ENCODE measurements around the gene VPS13D.

VPS13D gene

DNA sequence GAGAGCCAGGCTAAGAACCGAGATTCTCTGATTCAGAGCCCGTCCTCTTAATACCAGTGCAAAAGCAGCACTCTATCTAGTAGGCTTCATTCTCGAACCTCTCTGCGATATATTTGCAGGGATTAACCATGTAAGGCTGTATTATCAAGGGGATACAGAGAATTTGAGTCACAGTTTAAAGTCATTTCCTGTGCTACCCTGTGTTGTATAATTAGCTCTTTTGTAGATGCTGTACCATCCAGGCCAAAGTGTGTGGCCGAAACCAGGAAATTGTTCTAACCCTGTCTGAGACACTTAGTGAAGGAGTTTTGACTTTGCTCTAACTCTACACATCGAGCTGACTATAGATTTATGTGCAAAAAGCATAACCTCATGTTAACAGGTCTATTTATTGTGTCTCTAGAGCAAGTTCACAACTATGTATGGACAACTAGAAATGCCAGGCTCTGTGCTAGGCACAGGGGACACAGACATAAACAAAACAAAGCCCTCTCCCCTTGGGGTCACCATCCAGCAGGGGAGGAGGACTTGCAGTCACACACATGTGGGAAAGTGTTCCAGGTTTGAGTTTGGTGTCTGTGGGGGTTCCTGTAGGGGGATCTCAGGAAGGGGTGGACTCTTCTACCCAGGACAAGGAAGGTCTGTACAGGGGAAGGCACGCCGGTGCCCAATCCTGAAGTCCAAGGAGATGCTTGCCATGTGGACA is 206.0 kb downstream of the VPS13D start:
- Histone ChIP-seq H3K79me2 (ENCODE audit: control insufficient read depth, insufficient read depth, low read length) (no peaks in the 10 kb centered on the region), H4K8ac (ENCODE audit: low read depth, low read length) (no peak overlapping the region), H2BK15ac (replicated peaks; ENCODE audit: low read depth) (no peak overlapping the region), H3K79me1 (ENCODE audit: low read length) (no peaks in the 10 kb centered on the region), H3K27ac (ENCODE audit: low read depth, low read length) (no peak overlapping the region), H3K4me3 (ENCODE audit: low read length) (no peak overlapping the region), H2BK120ac (ENCODE audit: low read depth, low read length) (no peak overlapping the region), H3K23ac (ENCODE audit: low read length) (no peak overlapping the region), H3K4me1 (ENCODE audit: control insufficient read depth, low read depth, low read length) (peaks cover 3% of the 10 kb centered on the region), H3K9ac (ENCODE audit: low read length) (no peak overlapping the region), H3K56ac (ENCODE audit: low read length) (no peak overlapping the region), H2AK5ac (ENCODE audit: low read length) (no peak overlapping the region), H3K36me3 (ENCODE audit: control insufficient read depth, insufficient read depth, low read length) (no peaks in the 10 kb centered on the region), H3K4ac (ENCODE audit: low read depth, low read length) (no peak overlapping the region), H3K27me3 (ENCODE audit: insufficient read depth, low read length, poor library complexity) (no peaks in the 10 kb centered on the region), H3K18ac (ENCODE audit: low read length) (no peak overlapping the region), H4K5ac (ENCODE audit: low read length) (no peak overlapping the region), H3K4me2 (ENCODE audit: low read length) (no peak overlapping the region), H2BK5ac (ENCODE audit: low read length) (no peak overlapping the region)
- DNase-seq: no peak
- WGBS (ENCODE audit: extremely low coverage, insufficient coverage, low lambda C conversion rate): no CpG with 5 or more reads among the region's 8 CpGs

DNA sequence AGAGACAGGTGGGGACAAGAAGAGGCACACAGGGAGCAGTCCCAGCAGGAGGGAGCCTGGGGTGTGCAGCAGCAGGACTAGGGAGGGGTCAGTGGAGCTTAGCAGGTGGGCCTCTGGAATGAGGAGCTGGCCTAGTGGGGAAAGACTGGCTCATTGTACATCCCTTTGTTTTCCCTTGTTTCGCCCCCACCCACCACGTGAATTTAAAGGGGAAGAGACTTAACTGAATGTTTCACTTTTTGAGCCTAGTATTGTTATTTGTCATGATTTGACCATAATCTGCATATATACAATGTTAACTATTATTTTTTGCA is 206.5 kb downstream of the VPS13D start:
- H3K23ac ChIP-seq (ENCODE audit: low read length): no peak overlapping the region
- H3K79me2 ChIP-seq (ENCODE audit: control insufficient read depth, insufficient read depth, low read length): no peaks in the 10 kb centered on the region
- H3K36me3 ChIP-seq (ENCODE audit: control insufficient read depth, insufficient read depth, low read length): no peaks in the 10 kb centered on the region
- no peak overlapping the region for H4K8ac ChIP-seq (ENCODE audit: low read depth, low read length)
- DNase-seq: no peak
- no peak overlapping the region for H3K4me2 ChIP-seq (ENCODE audit: low read length)
- H3K9ac ChIP-seq (ENCODE audit: low read length): no peak overlapping the region
- no peak overlapping the region for H3K27ac ChIP-seq (ENCODE audit: low read depth, low read length)
- H2BK120ac ChIP-seq (ENCODE audit: low read depth, low read length): no peak overlapping the region
- no peak overlapping the region for H2AK5ac ChIP-seq (ENCODE audit: low read length)
- peaks cover 3% of the 10 kb centered on the region for H3K4me1 ChIP-seq (ENCODE audit: control insufficient read depth, low read depth, low read length)
- no peak overlapping the region for H3K56ac ChIP-seq (ENCODE audit: low read length)
- no peak overlapping the region for H3K4ac ChIP-seq (ENCODE audit: low read depth, low read length)
- WGBS (ENCODE audit: extremely low coverage, insufficient coverage, low lambda C conversion rate): no CpG with 5 or more reads among the region's 2 CpGs
- H3K4me3 ChIP-seq (ENCODE audit: low read length): no peak overlapping the region
- H2BK5ac ChIP-seq (ENCODE audit: low read length): no peak overlapping the region
- no peaks in the 10 kb centered on the region for H3K27me3 ChIP-seq (ENCODE audit: insufficient read depth, low read length, poor library complexity)
- no peak overlapping the region for H3K18ac ChIP-seq (ENCODE audit: low read length)
- H2BK15ac ChIP-seq (replicated peaks; ENCODE audit: low read depth): no peak overlapping the region
- no peak overlapping the region for H4K5ac ChIP-seq (ENCODE audit: low read length)
- H3K79me1 ChIP-seq (ENCODE audit: low read length): no peaks in the 10 kb centered on the region

DNA sequence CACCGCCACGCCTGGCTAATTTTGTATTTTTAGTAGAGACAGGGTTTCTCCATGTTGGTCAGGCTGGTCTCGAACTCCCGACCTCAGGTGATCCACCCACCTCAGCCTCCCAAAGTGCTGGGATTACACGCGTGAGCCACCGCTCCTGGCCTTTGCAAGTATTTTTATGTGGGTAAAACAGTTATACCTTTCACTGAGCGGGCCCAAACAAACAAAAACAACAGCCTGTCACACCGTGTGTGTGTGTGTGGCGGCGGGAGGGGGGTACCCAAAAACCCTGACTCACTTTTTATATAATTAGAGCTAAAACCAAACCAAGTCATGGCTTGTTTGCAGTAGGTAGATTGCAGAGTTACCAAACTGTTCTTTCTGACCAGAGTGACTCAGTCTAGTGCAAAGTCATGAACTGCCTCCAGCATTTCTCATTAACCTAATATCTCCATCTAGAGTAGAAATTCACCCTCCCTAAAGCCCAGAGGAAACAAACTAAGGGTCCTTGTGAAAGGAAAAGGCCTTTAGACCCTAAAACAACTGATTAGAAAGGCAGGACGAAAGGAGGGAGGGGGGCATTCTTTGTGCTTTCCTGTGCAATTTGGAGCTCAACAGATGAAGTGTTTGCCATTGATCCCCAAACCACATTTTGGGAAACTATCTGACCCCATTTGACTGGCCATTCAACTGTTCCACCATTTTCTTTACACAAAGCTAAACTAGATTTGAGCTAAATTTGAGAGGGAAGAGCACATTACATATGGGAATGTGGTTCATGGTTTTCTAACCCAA is 207.2 kb downstream of the VPS13D start:
- no peak overlapping the region for H2BK15ac ChIP-seq (replicated peaks; ENCODE audit: low read depth)
- no peak overlapping the region for H3K18ac ChIP-seq (ENCODE audit: low read length)
- peaks cover 3% of the 10 kb centered on the region for H3K4me1 ChIP-seq (ENCODE audit: control insufficient read depth, low read depth, low read length)
- H3K4me3 ChIP-seq (ENCODE audit: low read length): no peak overlapping the region
- no peak overlapping the region for H2BK5ac ChIP-seq (ENCODE audit: low read length)
- H3K9ac ChIP-seq (ENCODE audit: low read length): no peak overlapping the region
- H3K79me1 ChIP-seq (ENCODE audit: low read length): no peaks in the 10 kb centered on the region
- no peak overlapping the region for H2BK120ac ChIP-seq (ENCODE audit: low read depth, low read length)
- H3K4ac ChIP-seq (ENCODE audit: low read depth, low read length): no peak overlapping the region
- H3K4me2 ChIP-seq (ENCODE audit: low read length): no peak overlapping the region
- no peak overlapping the region for H2AK5ac ChIP-seq (ENCODE audit: low read length)
- no peak overlapping the region for H3K27ac ChIP-seq (ENCODE audit: low read depth, low read length)
- H3K23ac ChIP-seq (ENCODE audit: low read length): no peak overlapping the region
- H3K27me3 ChIP-seq (ENCODE audit: insufficient read depth, low read length, poor library complexity): no peaks in the 10 kb centered on the region
- no peak overlapping the region for H4K5ac ChIP-seq (ENCODE audit: low read length)
- no peak overlapping the region for H4K8ac ChIP-seq (ENCODE audit: low read depth, low read length)
- H3K79me2 ChIP-seq (ENCODE audit: control insufficient read depth, insufficient read depth, low read length): no peaks in the 10 kb centered on the region
- H3K36me3 ChIP-seq (ENCODE audit: control insufficient read depth, insufficient read depth, low read length): no peaks in the 10 kb centered on the region
- WGBS (ENCODE audit: extremely low coverage, insufficient coverage, low lambda C conversion rate): no CpG with 5 or more reads among the region's 12 CpGs
- no peak for DNase-seq
- no peak overlapping the region for H3K56ac ChIP-seq (ENCODE audit: low read length)

DNA sequence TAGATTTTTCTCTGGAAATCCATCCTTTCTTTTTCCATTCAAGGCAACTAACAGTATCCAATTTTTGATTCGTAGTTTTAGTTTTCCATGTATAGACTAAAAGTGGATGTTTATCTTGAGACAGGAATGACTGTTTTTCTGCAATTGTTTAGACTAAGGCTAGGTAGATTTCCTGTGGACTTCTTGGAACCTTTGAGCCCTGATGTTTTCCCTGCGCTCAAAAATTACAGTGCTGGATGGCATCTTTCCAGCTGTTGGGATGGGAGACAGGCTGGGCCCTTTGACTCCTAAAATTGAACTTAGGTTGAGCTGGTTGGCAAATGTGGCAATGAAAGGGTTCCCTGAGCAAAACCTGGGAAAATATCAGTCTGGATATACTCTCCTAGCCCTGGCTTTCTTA is 207.8 kb downstream of the VPS13D start:
- H3K4me3 ChIP-seq (ENCODE audit: low read length): no peak overlapping the region
- H4K8ac ChIP-seq (ENCODE audit: low read depth, low read length): no peak overlapping the region
- WGBS (ENCODE audit: extremely low coverage, insufficient coverage, low lambda C conversion rate): no CpG with 5 or more reads among the region's 2 CpGs
- H3K27me3 ChIP-seq (ENCODE audit: insufficient read depth, low read length, poor library complexity): no peaks in the 10 kb centered on the region
- no peak overlapping the region for H2BK15ac ChIP-seq (replicated peaks; ENCODE audit: low read depth)
- no peak overlapping the region for H4K5ac ChIP-seq (ENCODE audit: low read length)
- no peak overlapping the region for H3K4me2 ChIP-seq (ENCODE audit: low read length)
- H3K27ac ChIP-seq (ENCODE audit: low read depth, low read length): no peak overlapping the region
- no peaks in the 10 kb centered on the region for H3K79me1 ChIP-seq (ENCODE audit: low read length)
- no peaks in the 10 kb centered on the region for H3K79me2 ChIP-seq (ENCODE audit: control insufficient read depth, insufficient read depth, low read length)
- no peak overlapping the region for H3K4ac ChIP-seq (ENCODE audit: low read depth, low read length)
- no peak overlapping the region for H2BK120ac ChIP-seq (ENCODE audit: low read depth, low read length)
- H3K23ac ChIP-seq (ENCODE audit: low read length): no peak overlapping the region
- H3K36me3 ChIP-seq (ENCODE audit: control insufficient read depth, insufficient read depth, low read length): no peaks in the 10 kb centered on the region
- H3K9ac ChIP-seq (ENCODE audit: low read length): no peak overlapping the region
- peaks cover 3% of the 10 kb centered on the region for H3K4me1 ChIP-seq (ENCODE audit: control insufficient read depth, low read depth, low read length)
- H2AK5ac ChIP-seq (ENCODE audit: low read length): no peak overlapping the region
- no peak for DNase-seq
- no peak overlapping the region for H3K18ac ChIP-seq (ENCODE audit: low read length)
- H3K56ac ChIP-seq (ENCODE audit: low read length): no peak overlapping the region
- H2BK5ac ChIP-seq (ENCODE audit: low read length): no peak overlapping the region

DNA sequence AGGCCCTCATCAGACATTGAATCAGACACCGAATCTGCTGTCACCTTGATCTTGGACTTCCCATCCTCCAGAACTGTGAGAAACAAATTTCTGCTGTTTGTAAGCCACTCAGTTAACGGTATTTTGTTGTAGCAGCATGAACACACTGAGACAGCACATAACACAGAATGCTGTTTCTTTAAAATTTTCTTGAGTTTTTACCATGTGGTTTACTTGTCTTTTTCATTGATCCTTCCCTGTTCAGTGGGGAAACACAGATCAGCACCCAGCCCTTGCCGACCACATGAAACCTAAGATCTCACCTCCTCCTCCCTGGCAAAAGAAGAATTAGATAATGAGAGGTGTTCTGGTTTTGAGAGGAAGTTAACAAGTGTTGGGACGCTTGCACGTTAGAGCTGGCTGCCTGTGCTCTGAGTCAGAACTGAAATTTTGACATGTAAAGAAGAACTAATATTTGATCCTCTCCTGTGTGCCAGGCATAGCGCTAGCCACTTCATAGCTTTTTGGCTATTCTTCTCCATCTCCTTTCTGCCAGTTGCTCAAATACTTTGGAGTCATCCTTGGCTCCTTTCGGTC is 208.6 kb downstream of the VPS13D start:
- H3K4ac ChIP-seq (ENCODE audit: low read depth, low read length): no peak overlapping the region

More for the DNA sequence above, 208.6 kb downstream of the VPS13D start:
- Histone ChIP-seq H2BK15ac (replicated peaks; ENCODE audit: low read depth) (no peak overlapping the region), H3K27ac (ENCODE audit: low read depth, low read length) (no peak overlapping the region), H3K79me2 (ENCODE audit: control insufficient read depth, insufficient read depth, low read length) (no peaks in the 10 kb centered on the region), H4K8ac (ENCODE audit: low read depth, low read length) (no peak overlapping the region), H2AK5ac (ENCODE audit: low read length) (no peak overlapping the region), H3K79me1 (ENCODE audit: low read length) (no peaks in the 10 kb centered on the region), H3K23ac (ENCODE audit: low read length) (no peak overlapping the region), H3K18ac (ENCODE audit: low read length) (no peak overlapping the region), H3K9ac (ENCODE audit: low read length) (no peak overlapping the region), H3K4me2 (ENCODE audit: low read length) (no peak overlapping the region), H4K5ac (ENCODE audit: low read length) (no peak overlapping the region), H2BK5ac (ENCODE audit: low read length) (no peak overlapping the region), H3K4me3 (ENCODE audit: low read length) (no peak overlapping the region), H3K4me1 (ENCODE audit: control insufficient read depth, low read depth, low read length) (peaks cover 3% of the 10 kb centered on the region), H2BK120ac (ENCODE audit: low read depth, low read length) (no peak overlapping the region), H3K56ac (ENCODE audit: low read length) (no peak overlapping the region), H3K27me3 (ENCODE audit: insufficient read depth, low read length, poor library complexity) (no peaks in the 10 kb centered on the region), H3K36me3 (ENCODE audit: control insufficient read depth, insufficient read depth, low read length) (no peaks in the 10 kb centered on the region)
- DNase-seq: no peak
- no CpG with 5 or more reads among the region's 7 CpGs for WGBS (ENCODE audit: extremely low coverage, insufficient coverage, low lambda C conversion rate)
